ENCODE data around the gene IL11RA.

The IL11RA gene

GRCh38 chr9:34651876-34652601 lies at the start of gene IL11RA:
TSS of gene IL11RA (plus strand) at chr9:34652185. CDS start at chr9:34655218, 3,033 bp downstream.
- DNase-seq = peak; percentile 25 to 43

GRCh38 chr9:34603610-34604231 lies 48.3 kb upstream of the IL11RA start:
- peak; percentile 78 to 82 for DNase-seq

GRCh38 chr9:34606190-34606589 lies 45.8 kb upstream of the IL11RA start:
- no peak for DNase-seq

GRCh38 chr9:34606905-34607304 lies 45.1 kb upstream of the IL11RA start:
- DNase-seq = no peak

- DNase-seq = no peak
Observed at GRCh38 chr9:34607331-34607730, 44.7 kb upstream of the IL11RA start.

- DNase-seq = no peak
Observed at GRCh38 chr9:34610434-34611206, 41.4 kb upstream of the IL11RA start.

- no peak for DNase-seq
Observed at GRCh38 chr9:34611251-34611810, 40.7 kb upstream of the IL11RA start.

- DNase-seq = peak; percentile 77 to 83
Observed at GRCh38 chr9:34611811-34612787, 39.9 kb upstream of the IL11RA start, which contains the start of gene RPP25L. TSS of gene RPP25L (minus strand) at chr9:34612097. CDS start at chr9:34611296, 801 bp downstream.

- peak; percentile 71 for DNase-seq
Observed at GRCh38 chr9:34612788-34613390, 39.1 kb upstream of the IL11RA start.

GRCh38 chr9:34615132-34615531 lies 36.9 kb upstream of the IL11RA start:
- DNase-seq = no peak

GRCh38 chr9:34620061-34620994 lies 31.7 kb upstream of the IL11RA start, which contains the start of gene DCTN3:
TSS of gene DCTN3 (minus strand) at chr9:34620495. CDS start at chr9:34620464, 31 bp downstream.
- peak; percentile 78 to 80 for DNase-seq

- DNase-seq = no peak
Observed at GRCh38 chr9:34623374-34624235, 28.4 kb upstream of the IL11RA start.

GRCh38 chr9:34624475-34625185 lies 27.4 kb upstream of the IL11RA start:
- no peak for DNase-seq

- DNase-seq = no peak
Observed at GRCh38 chr9:34625186-34625486, 26.8 kb upstream of the IL11RA start.

GRCh38 chr9:34627716-34628655 lies 24.0 kb upstream of the IL11RA start:
- no peak for DNase-seq

GRCh38 chr9:34628656-34629490 lies 23.1 kb upstream of the IL11RA start, which contains the start of gene ARID3C:
TSS of gene ARID3C (minus strand) at chr9:34629066. CDS start at chr9:34628014, 1,052 bp downstream.
- DNase-seq = peak in 1 of 2 donors; percentile 41

- no peak for DNase-seq
Observed at GRCh38 chr9:34629491-34629808, 22.5 kb upstream of the IL11RA start.

Measured in stimulated activated CD4-positive, alpha-beta T cell treated with anti-CD3 and anti-CD28 coated beads, Interleukin-2, amount 100 ng/mL, for 48 hours (primary cell).